ENCODE measurements around the gene IL7R.
A peak's percentile ranks its signal among the peaks of the same experiment; 100 is the strongest.
"Not testable (repeated sequence)": the region's sequence is repeated elsewhere in the genome, so short reads cannot be mapped to it uniquely, and the experiment has no call there.

Gene IL7R

GRCh38 chr5:35842856-35843255 lies 13.8 kb upstream of the IL7R start:
- DNase-seq, result no peak

GRCh38 chr5:35845508-35845907 lies 11.2 kb upstream of the IL7R start:
- DNase-seq, result not testable (repeated sequence)

GRCh38 chr5:35847491-35847890 lies 9.2 kb upstream of the IL7R start:
- DNase-seq, result no peak

GRCh38 chr5:35847961-35848360 lies 8.7 kb upstream of the IL7R start:
- no peak for DNase-seq

GRCh38 chr5:35849860-35850259 lies 6.8 kb upstream of the IL7R start:
- DNase-seq, result no peak

- no peak for DNase-seq
These were observed 5.6 kb upstream of the IL7R start for GRCh38 chr5:35850967-35851680.

- no peak for DNase-seq
These were observed 4.5 kb upstream of the IL7R start for GRCh38 chr5:35852084-35852734.

GRCh38 chr5:35852773-35853172 lies 3.9 kb upstream of the IL7R start:
- DNase-seq, result no peak

GRCh38 chr5:35853631-35854030 lies 3.1 kb upstream of the IL7R start:
- no peak for DNase-seq

- no peak for DNase-seq
These were observed 2.4 kb upstream of the IL7R start for GRCh38 chr5:35854248-35854647.

GRCh38 chr5:35855187-35855586 lies 1.5 kb upstream of the IL7R start:
- DNase-seq, result no peak

GRCh38 chr5:35856186-35856764 lies 416 bp upstream of the IL7R start:
- not testable (repeated sequence) for DNase-seq

- DNase-seq, result no peak
These were observed 1.0 kb downstream of the IL7R start for GRCh38 chr5:35857606-35858205.

GRCh38 chr5:35859101-35859661 lies 2.5 kb downstream of the IL7R start:
- peak; percentile 83 for DNase-seq

GRCh38 chr5:35860686-35861085 lies 4.0 kb downstream of the IL7R start:
- no peak for DNase-seq

GRCh38 chr5:35861718-35862117 lies 5.0 kb downstream of the IL7R start:
- DNase-seq, result no peak

- no peak for DNase-seq
These were observed 5.4 kb downstream of the IL7R start for GRCh38 chr5:35862126-35862525.

GRCh38 chr5:35863159-35863558 lies 6.5 kb downstream of the IL7R start:
- no peak for DNase-seq

GRCh38 chr5:35867998-35868397 lies 11.3 kb downstream of the IL7R start:
- DNase-seq, result no peak

GRCh38 chr5:35869685-35870277 lies 13.1 kb downstream of the IL7R start:
- DNase-seq, result no peak

GRCh38 chr5:35870605-35871004 lies 13.9 kb downstream of the IL7R start:
- no peak for DNase-seq

GRCh38 chr5:35876454-35876853 lies 19.8 kb downstream of the IL7R start:
- no peak for DNase-seq

GRCh38 chr5:35876922-35877321 lies 20.2 kb downstream of the IL7R start:
- DNase-seq, result no peak

Measured in COR-L47 (cell line).